SK-N-SH (cell line): ENCODE data around the gene TBC1D12. TPM values are rescaled to one million over a fixed set of nuclear protein-coding genes. Genes with fewer than 3 reads are reported as not detected.

ENCODE experiments used
- CTCF ChIA-PET: fragments of 300-600, 350-600 bp; formaldehyde crosslinking; extraction: SDS; loops from one replicate; lab custom pipeline; 2021; lab: Yijun Ruan, JAX
- POLR2A ChIA-PET: fragments of 350-600 bp; sonication (Branson Sonifier 250); formaldehyde crosslinking; extraction: SDS; loops from one replicate; lab custom pipeline; 2020; ENCODE audit warnings: antibody characterized with exemption, inconsistent platforms; lab: Yijun Ruan, JAX
- DNase-seq: peaks from one replicate; pipeline ENCODE4 v3.0.0; 2012
- H2AFZ ChIP-seq: fragments of 200-600 bp; sonication (generic); 2 replicates; pipeline ENCODE4 v1.8.1; 2016; ENCODE audit warnings: antibody characterized with exemption, mild to moderate bottlenecking, low read depth
- H3F3A ChIP-seq: fragments of 200-600 bp; sonication (generic); replicated peaks from 2 replicates; pipeline ENCODE3; 2016; ENCODE audit warnings: antibody characterized with exemption, mild to moderate bottlenecking; ENCODE audit not compliant: insufficient read depth
- H3K27ac ChIP-seq, 2 experiments: fragments of 200-500 bp in 1 of 2; fragments of 200-600 bp in 1 of 2; sonication (Bioruptor generic) in 1 of 2; sonication (generic), shearing (Covaris generic) in 1 of 2; 2 replicates each; pipeline versions ENCODE4 v1.5.1 to v1.6.1; 2014 to 2016; ENCODE audit warnings: low read depth in 2 of 2, inconsistent platforms in 1 of 2, low read length in 1 of 2, mild to moderate bottlenecking in 1 of 2, mixed read lengths in 1 of 2
- H3K27me3 ChIP-seq: fragments of 200-600 bp; sonication (generic), shearing (Covaris generic); 2 replicates; pipeline ENCODE4 v1.6.1; 2016; ENCODE audit warnings: mixed run types; ENCODE audit not compliant: insufficient read depth
- H3K36me3 ChIP-seq, 2 experiments: fragments of 200-500 bp in 1 of 2; fragments of 200-600 bp in 1 of 2; sonication (Bioruptor generic) in 1 of 2; sonication (generic) in 1 of 2; replicated peaks in 1 of 2; 2 replicates each; pipeline versions ENCODE3 to v1.5.1; 2014 to 2016; ENCODE audit warnings: low read length in 1 of 2, mild to moderate bottlenecking in 1 of 2; ENCODE audit not compliant: insufficient read depth in 2 of 2, control insufficient read depth in 1 of 2
- H3K4me1 ChIP-seq, 2 experiments: fragments of 200-500 bp in 1 of 2; fragments of 200-600 bp in 1 of 2; sonication (Bioruptor generic) in 1 of 2; sonication (generic), shearing (Covaris generic) in 1 of 2; 2 replicates each; pipeline versions ENCODE4 v1.5.1 to v1.6.1; 2014 to 2016; ENCODE audit warnings: low read depth in 1 of 2, low read length in 1 of 2, mixed run types in 1 of 2; ENCODE audit not compliant: insufficient read depth in 2 of 2, control insufficient read depth in 1 of 2
- H3K4me2 ChIP-seq: fragments of 200-600 bp; sonication (generic), shearing (Covaris generic); 2 replicates; pipeline ENCODE4 v1.6.1; 2017; ENCODE audit warnings: mixed run types
- H3K4me3 ChIP-seq, 2 experiments: fragments of 200-500 bp in 1 of 2; fragments of 200-600 bp in 1 of 2; sonication (Bioruptor generic) in 1 of 2; sonication (generic), shearing (Covaris generic) in 1 of 2; 2 replicates each; pipeline versions ENCODE4 v1.5.1 to v1.8.1; 2014 to 2016; ENCODE audit warnings: low read depth in 2 of 2, inconsistent platforms in 1 of 2, low read length in 1 of 2, mild to moderate bottlenecking in 1 of 2, mixed read lengths in 1 of 2, moderate library complexity in 1 of 2
- H3K79me2 ChIP-seq: fragments of 200-600 bp; sonication (generic); 2 replicates; pipeline ENCODE4 v1.8.1; 2017; ENCODE audit warnings: mild to moderate bottlenecking; ENCODE audit not compliant: insufficient read depth
- H3K9ac ChIP-seq: fragments of 200-600 bp; sonication (generic); 2 replicates; pipeline ENCODE4 v1.6.1; 2017; ENCODE audit warnings: mixed run types
- H3K9me2 ChIP-seq: fragments of 200-600 bp; sonication (generic); 2 replicates; pipeline ENCODE4 v1.6.1; 2017; ENCODE audit warnings: mixed run types
- H3K9me3 ChIP-seq: fragments of 200-600 bp; sonication (generic); 2 replicates; pipeline ENCODE4 v1.6.1; 2017; ENCODE audit warnings: mixed run types, mild to moderate bottlenecking, moderate library complexity
- H4K20me1 ChIP-seq: fragments of 200-600 bp; sonication (generic); 2 replicates; pipeline ENCODE4 v1.6.1; 2017; ENCODE audit warnings: mild to moderate bottlenecking, mixed run types; ENCODE audit not compliant: insufficient read depth
- EP300 ChIP-seq, 2 experiments: IDR thresholded peaks; 2 replicates each; pipeline versions ENCODE4 v1.4.0 to v1.6.1; 2012; ENCODE audit warnings: borderline replicate concordance in 1 of 2, low read depth in 1 of 2, low read length in 1 of 2
- GABPA ChIP-seq: IDR thresholded peaks from 2 replicates; pipeline ENCODE4 v1.4.0; 2012; ENCODE audit warnings: low read depth, mild to moderate bottlenecking
- GATA2 ChIP-seq: sonication (generic); formaldehyde crosslinking; IDR thresholded peaks from 2 replicates; pipeline ENCODE4 v1.5.0; 2020; ENCODE audit warnings: mild to moderate bottlenecking, missing genetic modification reagents
- IRF3 ChIP-seq: fragments of 150-350 bp; IDR thresholded peaks from 2 replicates; pipeline ENCODE4 v1.6.1; 2016; ENCODE audit warnings: mild to moderate bottlenecking, low read depth, low read length
- JUND ChIP-seq: IDR thresholded peaks from 2 replicates; pipeline ENCODE4 v1.4.0; 2012
- MAX ChIP-seq: IDR thresholded peaks from 2 replicates; pipeline ENCODE4 v1.4.0; 2012; ENCODE audit warnings: low read depth
- MXI1 ChIP-seq: IDR thresholded peaks from 2 replicates; pipeline ENCODE4 v1.6.1; 2012; ENCODE audit warnings: mild to moderate bottlenecking, low read depth, low read length, improper control_type of control experiment
- NRF1 ChIP-seq: IDR thresholded peaks from 2 replicates; pipeline ENCODE4 v1.6.1; 2012; ENCODE audit warnings: low read depth, mild to moderate bottlenecking, low read length
- PBX3 ChIP-seq: IDR thresholded peaks from 2 replicates; pipeline ENCODE4; 2012
- RAD21 ChIP-seq: IDR thresholded peaks from 2 replicates; pipeline ENCODE4 v1.6.1; 2012; ENCODE audit warnings: mild to moderate bottlenecking, low read length
- REST ChIP-seq: IDR thresholded peaks from 2 replicates; pipeline ENCODE4 v1.6.1; 2012; ENCODE audit warnings: mild to moderate bottlenecking, low read depth, low read length, moderate library complexity
- RFX5 ChIP-seq: IDR thresholded peaks from 2 replicates; pipeline ENCODE4 v1.6.1; 2012; ENCODE audit warnings: mild to moderate bottlenecking, improper control_type of control experiment, low read length
- RXRA ChIP-seq: IDR thresholded peaks from 2 replicates; pipeline ENCODE4 v1.4.0; 2012; ENCODE audit warnings: low read depth, mild to moderate bottlenecking, borderline replicate concordance
- TCF12 ChIP-seq: IDR thresholded peaks from 2 replicates; pipeline ENCODE4 v1.4.0; 2012
- TEAD4 ChIP-seq: IDR thresholded peaks from 2 replicates; pipeline ENCODE4 v1.4.0; 2012; ENCODE audit warnings: mild to moderate bottlenecking, borderline replicate concordance; ENCODE audit not compliant: insufficient read depth
- USF2 ChIP-seq: fragments of 150-350 bp; IDR thresholded peaks from 2 replicates; pipeline ENCODE4 v1.6.1; 2017; ENCODE audit warnings: antibody characterized with exemption, low read length, low read depth, borderline replicate concordance
- YY1 ChIP-seq: IDR thresholded peaks from 2 replicates; pipeline ENCODE4 v1.4.0; 2012; ENCODE audit warnings: low read depth, mild to moderate bottlenecking
- ZBTB33 ChIP-seq: IDR thresholded peaks from 2 replicates; pipeline ENCODE4 v1.4.0; 2012; ENCODE audit warnings: low read depth, borderline replicate concordance
- WGBS: methylation state at CpG from one replicate; pipeline ENCODE4 v1.1.6; 2017; ENCODE audit warnings: low lambda C conversion rate; 5-methylcytosine and 5-hydroxymethylcytosine counted together
- polyA plus RNA-seq, 3 experiments: library from polyadenylated mRNA; depleted of rRNA; stranded (reverse); fragments of >200 nt; gene quantifications; 2 replicates each; pipeline ENCODE4 v1.2.3, GENCODE V29; 2012

Gene TBC1D12
- polyA plus RNA-seq, 1 of the 3 experiments (the other 2 are of a cell fraction): 1.8 TPM

- Histone ChIP-seq H2AFZ (no peak overlapping the region), H3K27me3 (no peaks in the 10 kb centered on the region), H3K9me3 (no peaks in the 10 kb centered on the region), H3F3A (no peaks in the 10 kb centered on the region), H3K4me3 (no peak overlapping the region), H3K79me2 (no peaks in the 10 kb centered on the region), H4K20me1 (no peaks in the 10 kb centered on the region), H3K4me1 (no peaks in the 10 kb centered on the region), H3K27ac (no peak overlapping the region), H3K4me2 (no peak overlapping the region), H3K9ac (no peak overlapping the region), H3K36me3 (peaks cover 0 to 11% of the 10 kb centered on the region in 2 experiments), H3K9me2 (no peaks in the 10 kb centered on the region)
- no peak for DNase-seq
- CTCF ChIA-PET: no interaction called here
- WGBS: 98% methylated on average over 7 of the region's 7 CpGs
- POLR2A ChIA-PET: no interaction called here
- TF ChIP-seq IRF3: no peak
These were observed 121.8 kb downstream of the TBC1D12 start for GRCh38 chr10:94524146-94524545.

- Histone ChIP-seq H3K4me1 (no peaks in the 10 kb centered on the region), H3K9me2 (no peaks in the 10 kb centered on the region), H3K27ac (no peak overlapping the region), H3K36me3 (peaks cover 0 to 11% of the 10 kb centered on the region in 2 experiments), H3K27me3 (no peaks in the 10 kb centered on the region), H3K79me2 (no peaks in the 10 kb centered on the region), H3K4me2 (no peak overlapping the region), H3F3A (no peaks in the 10 kb centered on the region), H3K4me3 (no peak overlapping the region), H2AFZ (no peak overlapping the region), H4K20me1 (no peaks in the 10 kb centered on the region), H3K9ac (no peak overlapping the region), H3K9me3 (no peaks in the 10 kb centered on the region)
- ChIA-PET CTCF (no interaction called here), POLR2A (no interaction called here)
- no peak for DNase-seq
- 99% methylated on average over 5 of the region's 5 CpGs for whole genome bisulfite sequencing
- no peak for TF ChIP-seq PBX3
- no peak for TF ChIP-seq RXRA
- no peak for TF ChIP-seq YY1
- no peak for TF ChIP-seq RFX5
- TF ChIP-seq IRF3: no peak
- TF ChIP-seq TEAD4: no peak
- no peak for TF ChIP-seq MXI1
- no peak for TF ChIP-seq JUND
- TF ChIP-seq USF2: no peak
- no peak for TF ChIP-seq TCF12
- no peak for TF ChIP-seq RAD21
- TF ChIP-seq ZBTB33: no peak
- no peak for TF ChIP-seq EP300 (IDR thresholded peaks at IDR 0.05; ENCODE audit: borderline replicate concordance in 1 of 2, low read depth in 1 of 2, low read length in 1 of 2)
- TF ChIP-seq GATA2 (CRISPR knock-in tag): no peak
- no peak for TF ChIP-seq MAX
- TF ChIP-seq GABPA: no peak
- no peak for TF ChIP-seq REST
- TF ChIP-seq NRF1: no peak
These were observed 122.4 kb downstream of the TBC1D12 start for GRCh38 chr10:94524711-94525110.
